T-helper 2 cell treated with Interferon-gamma antibody and Interleukin-4, amounts not matched to agents 100 ng/mL and 5 ng/mL, for 36 hours (primary cell): ENCODE data around the gene OR2AG2. TPM values are rescaled to one million over a fixed set of nuclear protein-coding genes. Genes with fewer than 3 reads are reported as not detected.
"Not testable (repeated sequence)": the region's sequence is repeated elsewhere in the genome, so short reads cannot be mapped to it uniquely, and the experiment has no call there.

Experiments
- intact Hi-C: fragments of 100-400 bp; cut with micrococcal nuclease; formaldehyde crosslinking; loops from one replicate; pipeline ENCODE4 v1.15.1; 2023
- total RNA-seq: library from RNA; stranded (reverse); gene quantifications from 2 replicates; pipeline ENCODE4 v1.2.3, GENCODE V29; 2022

OR2AG2 gene, protein sequence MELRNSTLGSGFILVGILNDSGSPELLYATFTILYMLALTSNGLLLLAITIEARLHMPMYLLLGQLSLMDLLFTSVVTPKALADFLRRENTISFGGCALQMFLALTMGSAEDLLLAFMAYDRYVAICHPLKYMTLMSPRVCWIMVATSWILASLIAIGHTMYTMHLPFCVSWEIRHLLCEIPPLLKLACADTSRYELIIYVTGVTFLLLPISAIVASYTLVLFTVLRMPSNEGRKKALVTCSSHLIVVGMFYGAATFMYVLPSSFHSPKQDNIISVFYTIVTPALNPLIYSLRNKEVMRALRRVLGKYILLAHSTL
- total RNA-seq = 0.18 and 0.25 TPM in 2 replicates

DNA sequence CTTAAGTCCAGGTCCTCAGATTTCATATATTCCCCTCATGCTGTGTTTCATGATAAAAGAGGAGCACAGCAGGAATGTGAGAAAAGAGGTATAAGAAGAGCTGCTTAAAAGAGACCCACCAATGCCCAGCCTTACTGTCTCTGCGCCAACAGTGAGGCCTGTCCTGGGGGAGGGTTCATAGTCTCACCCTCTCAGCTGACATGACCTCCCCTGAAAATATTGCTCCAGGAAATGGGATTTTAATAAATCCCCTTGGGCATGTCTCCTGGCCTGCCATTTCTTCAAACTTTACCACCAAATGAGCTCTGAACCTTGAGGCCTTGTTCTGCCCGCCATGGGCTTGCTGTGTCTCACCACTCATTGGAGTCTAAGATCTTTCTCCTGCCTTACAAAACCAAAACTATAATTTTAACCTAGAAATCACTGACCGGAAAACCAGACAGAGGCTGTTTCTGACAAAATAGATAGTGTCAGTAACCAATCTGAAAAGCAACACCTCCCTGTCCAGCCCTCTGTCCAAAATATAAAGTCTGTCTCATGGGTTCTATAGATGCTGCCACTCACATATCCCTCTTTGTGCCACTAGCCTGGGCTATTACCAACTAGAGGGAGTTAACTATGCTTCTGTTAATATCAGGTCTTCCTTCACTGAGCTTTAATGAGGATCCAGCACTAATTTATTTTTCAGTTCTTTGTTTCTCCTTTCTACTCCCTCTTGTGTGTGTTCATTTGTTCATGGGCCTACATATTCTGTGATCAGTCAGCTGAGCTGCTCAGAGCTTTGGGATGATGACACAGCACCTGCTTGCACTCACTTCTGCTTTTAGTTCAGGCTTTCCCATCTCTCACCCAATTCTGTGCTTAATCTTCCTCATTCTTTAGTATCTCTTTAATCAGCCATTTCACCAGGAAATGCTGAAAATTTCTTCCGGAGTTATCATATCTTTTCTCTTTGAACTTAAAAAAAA, at the start of gene OR2AG2:
TSS of gene OR2AG2 (minus strand) at position 51 of the 968 bp plus-strand sequence. CDS start 3,019 bp downstream, outside the sequence.
- intact Hi-C loops = no loop called here

GRCh38 chr11:6818967-6819366, 47.2 kb upstream of the OR2AG2 start:
- intact Hi-C loops = no loop called here

DNA sequence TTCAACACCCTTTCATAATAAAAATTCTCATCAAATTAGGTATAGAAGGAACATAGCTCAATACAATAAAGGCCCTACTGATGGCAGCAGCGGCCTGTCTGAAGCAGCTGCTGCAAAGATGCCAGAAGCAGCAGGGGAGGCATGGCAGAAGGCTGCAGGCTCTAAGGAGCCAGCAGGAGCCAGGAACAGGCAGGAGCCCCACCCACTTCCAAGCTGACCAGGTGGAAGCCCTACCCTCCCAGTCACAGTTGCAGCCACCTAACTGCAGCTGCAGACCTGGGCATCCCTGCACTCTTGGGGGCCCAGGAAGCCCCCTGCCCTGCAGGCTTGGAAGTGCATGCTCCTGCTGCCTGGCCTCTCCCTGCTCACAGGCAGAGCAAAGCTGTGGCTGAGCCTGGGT, 45.9 kb upstream of the OR2AG2 start:
- intact Hi-C loops = no loop called here

DNA sequence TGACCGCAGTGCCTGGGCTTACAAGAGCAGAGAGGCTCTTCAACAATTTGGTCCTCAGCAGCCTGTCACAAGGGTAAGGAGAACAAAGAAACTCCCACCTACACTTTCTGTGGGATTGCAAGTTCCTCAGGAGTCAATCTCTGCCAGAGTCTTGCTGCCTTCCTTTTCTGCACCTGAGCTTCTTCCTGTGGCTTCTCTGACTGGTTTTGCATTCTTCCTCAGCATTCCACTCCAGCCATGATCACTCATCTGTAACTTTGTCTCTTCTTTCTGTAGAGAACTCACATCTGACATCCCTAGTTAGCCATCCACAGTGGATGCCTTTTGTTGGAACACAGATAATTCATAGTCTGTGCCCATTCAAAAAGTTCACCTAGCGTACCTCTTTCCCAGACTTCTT, 41.9 kb upstream of the OR2AG2 start:
- intact Hi-C loops = no loop called here

GRCh38 chr11:6812390-6813005, 40.7 kb upstream of the OR2AG2 start:
- intact Hi-C loops = no loop called here

GRCh38 chr11:6801075-6801474, 29.3 kb upstream of the OR2AG2 start:
- intact Hi-C loops = not testable (repeated sequence)

GRCh38 chr11:6799402-6799801, 27.6 kb upstream of the OR2AG2 start, which contains the start of gene OR6A2:
TSS of gene OR6A2 (minus strand) at chr11:6799689. CDS start at chr11:6795708, 3,981 bp downstream.
- intact Hi-C loops = no loop called here

GRCh38 chr11:6794639-6795038, 22.9 kb upstream of the OR2AG2 start:
- intact Hi-C loops = no loop called here

DNA sequence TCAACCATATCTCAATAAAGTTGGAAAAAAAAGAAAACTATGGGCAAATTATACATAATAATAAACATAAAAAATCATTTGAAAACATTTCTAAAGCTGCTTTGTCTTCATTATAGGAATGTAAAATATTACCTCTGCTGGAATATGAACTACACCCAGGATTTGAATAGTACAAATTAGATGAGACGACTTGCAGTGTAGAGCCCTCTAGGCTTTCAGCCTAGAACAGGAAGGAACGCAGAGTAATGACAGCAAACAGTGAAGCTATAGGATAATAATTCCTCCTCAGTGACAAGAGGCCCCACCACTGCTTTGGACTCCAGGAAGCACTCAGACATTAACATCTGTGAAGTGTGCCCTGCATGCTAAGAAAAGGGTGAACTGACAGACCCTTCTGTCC, 18.8 kb upstream of the OR2AG2 start:
- intact Hi-C loops = no loop called here

DNA sequence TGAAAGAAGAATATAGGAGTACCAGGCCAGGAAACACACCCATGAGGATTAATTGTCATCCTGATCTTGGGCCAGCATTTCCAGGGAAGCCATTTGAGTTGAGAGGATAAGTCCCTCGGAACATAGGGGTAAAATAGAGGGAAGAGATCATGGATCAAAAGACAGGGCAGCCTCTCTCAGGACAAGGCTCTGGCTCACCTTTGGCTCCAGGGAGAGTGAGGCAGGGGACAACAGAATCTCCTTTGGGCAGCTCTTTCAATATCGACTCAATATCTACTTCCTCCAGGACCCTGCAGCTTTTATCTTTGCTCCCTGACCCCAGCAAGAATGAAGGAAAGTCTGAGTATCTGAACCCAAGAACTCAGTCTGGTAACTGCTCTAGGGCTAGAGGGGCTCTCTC, 10.9 kb upstream of the OR2AG2 start, which contains the start of gene OR2AG1:
TSS of gene OR2AG1 (plus strand) at position 301 of the 400 bp plus-strand sequence. CDS start 2,018 bp downstream, outside the sequence.
- intact Hi-C loops = no loop called here

DNA sequence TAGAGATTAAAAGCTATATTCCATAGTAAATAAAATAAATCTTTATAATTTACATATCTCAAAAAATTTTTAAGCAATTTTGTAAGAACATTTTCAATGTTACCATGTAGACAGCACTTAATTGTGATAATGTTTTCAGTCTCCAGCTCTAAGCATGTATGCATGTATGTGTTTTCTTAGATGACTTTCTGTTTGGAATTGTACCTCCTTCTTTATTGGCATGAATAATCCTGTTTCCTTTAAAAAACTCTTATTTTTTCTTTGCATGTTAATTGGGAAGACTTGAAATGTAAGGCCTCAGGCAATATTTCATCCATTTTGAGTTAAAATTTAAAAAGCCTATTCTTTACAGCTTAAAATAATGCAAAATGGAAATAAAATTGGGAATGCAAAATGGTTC, 9.1 kb upstream of the OR2AG2 start:
- intact Hi-C loops = no loop called here

- intact Hi-C loops = no loop called here
These were observed 6.7 kb upstream of the OR2AG2 start for GRCh38 chr11:6778518-6778917.

DNA sequence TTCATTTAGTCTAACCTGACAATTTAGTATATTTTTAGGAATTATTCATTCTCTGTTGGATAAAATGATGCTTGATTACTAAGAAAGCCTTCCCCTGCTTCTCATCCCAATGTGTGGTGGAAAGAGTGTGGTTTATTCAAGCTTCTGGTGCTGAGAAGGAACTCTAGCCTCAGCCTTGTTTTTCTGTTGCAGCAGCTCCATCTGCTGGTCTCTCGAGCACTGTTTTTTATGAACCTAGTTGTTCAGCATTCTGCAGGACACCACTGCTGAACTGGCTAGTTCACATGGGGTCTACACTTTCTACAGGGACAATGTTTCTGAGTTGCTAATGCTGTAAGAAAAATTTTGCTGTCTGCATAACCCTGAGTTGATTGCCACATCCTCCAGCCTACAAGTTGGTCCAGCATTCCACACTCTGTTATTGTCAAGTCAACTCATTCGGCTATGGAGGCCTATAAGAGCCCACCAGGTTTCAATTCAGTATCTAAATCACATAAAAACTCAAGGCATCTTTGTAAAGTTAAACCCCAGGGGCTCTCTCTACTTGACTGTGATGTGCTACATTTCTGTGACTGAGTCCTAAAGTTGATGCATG, 14.3 kb downstream of the OR2AG2 start:
- intact Hi-C loops = loop anchor here (1.0 to 2.0 kb wide), 4 partner anchors 11 to 55 kb away; no protein-coding TSS in a partner anchor

DNA sequence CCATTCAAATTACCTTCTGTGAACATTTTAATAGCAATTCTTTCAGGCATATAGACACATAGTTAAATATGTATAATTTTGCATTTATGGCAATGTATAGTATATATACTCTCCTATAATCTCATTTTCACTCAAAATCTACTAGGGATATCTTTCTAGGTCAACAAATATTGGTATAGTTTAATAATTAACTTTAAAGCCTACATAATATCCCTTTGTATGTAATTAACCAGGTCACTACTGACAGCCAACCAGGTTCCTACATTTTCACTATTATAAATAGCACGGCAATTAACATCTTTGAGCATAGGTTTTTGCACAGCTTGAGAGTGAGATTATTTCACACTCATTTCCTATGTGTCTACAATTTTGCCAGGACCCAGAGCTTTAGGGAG, 15.8 kb downstream of the OR2AG2 start:
- intact Hi-C loops = loop anchor here (2.0 kb wide), 2 partner anchors 45 to 53 kb away; no protein-coding TSS in a partner anchor

DNA sequence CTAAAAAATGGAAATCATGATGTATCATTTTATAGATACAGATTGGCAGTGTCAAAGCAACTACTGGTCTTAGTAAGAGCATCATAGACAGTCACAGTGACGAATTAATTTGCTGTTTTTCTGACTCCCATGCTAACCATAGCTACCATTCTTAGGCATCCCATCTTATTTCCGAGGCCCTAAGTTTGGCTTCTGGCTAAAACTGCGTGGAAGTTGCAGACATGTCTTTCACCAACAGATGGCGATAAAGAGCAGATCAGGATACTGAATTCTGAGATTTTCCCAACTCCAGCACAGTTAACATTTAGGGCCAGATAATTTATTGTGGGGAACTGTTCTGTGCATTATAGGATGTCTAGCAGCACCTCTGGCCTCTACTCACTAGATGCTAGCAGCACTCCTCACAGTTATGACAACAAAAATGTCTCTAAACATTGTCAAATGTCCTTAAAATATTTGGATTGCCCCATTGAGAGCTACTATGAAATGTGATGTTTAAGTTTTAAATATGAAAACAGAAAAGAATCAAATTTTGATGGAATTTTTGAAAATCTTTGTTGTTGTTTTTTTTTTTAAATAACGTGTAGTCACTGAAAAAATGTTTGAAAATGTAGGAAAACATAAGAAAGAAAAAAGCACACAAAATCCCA, 16.3 kb downstream of the OR2AG2 start:
- intact Hi-C loops = no loop called here

DNA sequence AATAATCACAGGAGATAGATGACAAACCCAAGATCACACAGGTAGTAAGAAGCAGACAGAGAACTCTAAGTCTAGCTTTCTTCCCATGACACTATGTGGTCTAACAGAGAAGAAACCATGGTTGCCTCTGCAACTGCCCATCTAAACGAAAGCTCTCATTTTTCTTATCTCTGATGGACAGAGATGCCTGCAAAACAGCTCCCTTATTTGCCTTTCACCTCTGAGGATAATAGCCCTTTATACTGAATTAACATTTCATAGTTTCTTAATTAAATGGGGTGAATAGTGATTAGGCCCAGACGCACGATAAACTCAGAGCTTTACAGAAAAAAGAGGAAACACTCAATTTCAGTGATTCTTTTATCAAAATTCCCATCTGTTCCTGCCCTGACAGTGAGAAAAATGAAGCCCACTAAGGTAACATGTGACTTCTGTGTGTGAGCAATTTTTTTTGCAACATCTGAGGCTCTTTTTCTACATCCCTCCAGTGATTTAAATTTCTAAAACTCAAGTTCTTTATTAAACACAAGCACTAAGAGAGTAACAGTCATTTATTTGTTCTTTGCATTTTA, 24.6 kb downstream of the OR2AG2 start:
- intact Hi-C loops = loop anchor here (2.0 to 10.0 kb wide), 4 partner anchors 145 to 1062 kb away; partner anchors contain the start of genes ARFIP2, ILK, RRP8 and SMPD1

DNA sequence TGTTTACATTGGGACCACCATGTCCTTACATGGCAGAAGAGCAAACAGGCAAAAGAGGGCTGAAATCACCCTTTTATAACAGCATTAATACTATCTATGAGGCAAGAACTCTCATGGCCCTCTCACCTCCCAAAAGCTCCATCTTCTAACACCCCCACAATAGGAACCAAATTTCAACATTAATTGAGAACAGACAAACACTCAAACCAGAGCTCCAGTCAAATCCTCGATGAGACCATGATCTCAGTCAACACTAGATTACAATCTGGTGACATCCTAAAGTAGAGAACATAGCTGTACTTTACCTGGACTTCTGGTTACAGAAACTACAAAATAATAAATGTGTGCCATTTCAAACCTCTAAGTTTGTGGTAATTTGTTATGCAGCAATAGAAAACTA, 25.1 kb downstream of the OR2AG2 start:
- intact Hi-C loops = loop anchor here (1.0 to 10.0 kb wide), 7 partner anchors 8 to 1062 kb away; partner anchors contain the start of genes ARFIP2, ILK, MRPL17 and RRP8

- intact Hi-C loops = loop anchor here (1.0 to 10.0 kb wide), 7 partner anchors 8 to 1061 kb away; partner anchors contain the start of genes ARFIP2, ILK, MRPL17 and RRP8
These were observed 25.6 kb downstream of the OR2AG2 start for GRCh38 chr11:6746086-6746618.

- intact Hi-C loops = loop anchor here (1.0 to 10.0 kb wide), 7 partner anchors 7 to 1061 kb away; partner anchors contain the start of genes ARFIP2, ILK, MRPL17 and RRP8
These were observed 26.2 kb downstream of the OR2AG2 start for GRCh38 chr11:6745465-6746015.
